ENCODE results near the gene C6orf89.

Gene C6orf89

DNA sequence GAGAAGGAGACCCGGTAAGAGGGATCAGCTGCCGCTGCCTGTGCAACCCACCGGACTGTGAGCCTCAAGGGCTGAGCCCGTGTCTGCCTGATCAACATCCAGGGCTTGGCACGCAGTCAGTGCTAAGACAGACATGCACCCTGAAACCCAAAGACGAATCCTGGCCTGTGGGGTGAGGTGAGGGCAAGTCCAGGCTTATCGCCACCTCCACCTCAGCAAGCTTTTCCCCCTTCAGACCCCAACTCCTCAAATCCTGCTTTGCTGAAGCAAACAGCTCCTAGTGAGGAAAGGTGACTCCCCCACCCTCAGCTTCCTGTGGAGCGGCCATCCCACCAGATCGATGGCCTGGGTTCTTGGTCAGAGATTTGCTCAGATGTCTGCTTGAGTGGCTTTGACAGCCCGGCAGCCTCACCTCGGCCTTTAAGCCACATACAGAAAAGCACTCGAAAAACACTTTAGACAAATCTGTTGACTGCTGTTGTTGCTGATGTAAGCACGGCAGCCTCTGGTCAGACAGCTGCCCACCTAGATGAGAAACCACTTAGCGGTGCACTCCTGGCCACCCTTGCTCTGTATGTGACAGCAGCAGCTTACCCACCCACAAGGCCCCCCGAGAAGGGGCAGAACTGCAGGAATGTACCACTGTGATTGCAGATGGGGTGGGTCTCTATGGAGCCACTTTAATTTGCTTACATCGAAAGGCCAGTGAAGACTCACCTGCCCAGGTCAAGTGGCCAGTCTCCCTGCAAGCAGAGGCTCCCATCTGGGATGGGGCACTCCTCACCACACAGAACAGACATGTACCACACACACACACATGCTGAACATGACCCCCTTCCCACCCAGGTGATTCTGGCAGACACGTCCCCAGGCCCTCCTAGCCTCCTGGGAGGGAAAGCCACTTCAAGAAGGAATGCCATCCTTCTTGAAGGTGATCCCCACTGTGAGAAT lies 85.4 kb downstream of the C6orf89 start:
- DNase-seq: no peak

DNA sequence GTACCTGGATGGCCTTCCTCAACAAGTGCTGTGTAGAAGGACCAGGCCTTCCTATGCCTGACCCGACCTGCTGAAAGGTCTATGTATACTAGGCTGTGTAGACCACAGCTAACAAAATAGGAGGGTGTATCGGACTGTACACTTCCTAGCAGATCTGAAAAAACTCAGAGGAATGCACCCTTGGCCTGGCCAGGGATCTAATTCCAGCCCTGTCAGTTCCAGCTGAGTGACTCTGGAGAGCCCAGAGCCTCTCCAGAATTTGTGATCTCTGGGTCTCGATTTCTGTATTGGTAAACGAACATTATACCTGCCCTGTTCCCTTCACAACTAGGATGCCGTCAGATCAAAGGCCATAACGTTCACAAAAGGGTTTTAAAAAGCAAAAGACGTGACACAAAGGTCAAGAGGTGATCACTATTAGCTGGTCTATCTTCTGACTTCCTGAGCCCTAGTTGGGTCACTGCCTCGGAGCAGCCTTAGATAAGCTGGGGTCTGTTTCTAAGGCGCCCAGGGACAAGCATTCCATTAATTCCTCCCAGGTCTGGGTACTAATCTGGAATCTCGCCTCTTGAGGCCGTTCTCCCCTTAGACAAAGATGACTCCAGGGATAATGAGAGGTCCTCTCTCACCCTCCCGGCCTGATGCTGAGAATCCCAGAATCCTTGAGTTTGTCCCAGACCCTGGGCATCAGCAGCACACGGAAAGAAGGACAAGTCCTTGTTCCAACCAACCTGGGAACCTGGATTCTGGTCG lies 86.3 kb downstream of the C6orf89 start:
- no peak for DNase-seq

DNA sequence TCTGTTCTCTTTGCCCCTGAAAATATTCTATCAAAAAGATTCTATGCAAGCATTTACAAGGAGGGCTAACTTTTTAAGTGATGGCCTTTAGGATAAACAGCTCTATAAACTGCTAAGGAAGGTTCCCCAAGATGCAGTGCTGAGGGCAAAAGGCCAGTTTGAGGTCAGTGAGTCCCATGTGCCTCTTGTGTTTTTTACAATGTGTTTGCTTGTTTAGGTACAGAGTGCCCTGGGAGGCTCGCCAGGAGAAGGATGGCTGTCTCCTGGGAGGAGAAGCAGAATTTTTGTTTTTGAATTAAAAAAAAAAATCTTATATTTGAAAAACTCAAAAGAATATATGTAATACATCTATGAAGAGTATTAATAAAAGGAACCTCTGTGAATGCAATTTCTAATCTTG lies 87.4 kb downstream of the C6orf89 start:
- no peak for DNase-seq

DNA sequence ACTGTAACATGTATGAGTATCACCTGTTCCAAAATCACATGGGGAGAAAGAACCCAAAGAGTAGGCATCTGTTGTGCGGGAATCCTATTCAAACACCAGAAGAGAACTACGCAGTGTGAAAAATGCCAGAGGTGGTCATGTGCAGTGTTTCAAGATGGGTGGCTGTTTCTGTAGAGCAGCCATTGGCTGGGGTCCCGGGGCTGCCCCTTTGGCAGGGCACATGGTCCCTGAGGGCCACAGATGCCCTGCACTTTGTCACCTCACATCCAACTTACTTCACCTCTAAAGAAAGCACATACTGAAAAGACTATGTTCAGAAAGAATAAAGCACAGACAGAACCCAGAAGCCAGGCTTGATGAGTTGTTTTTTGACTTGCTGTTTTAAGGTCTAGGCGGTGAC lies 87.9 kb downstream of the C6orf89 start:
- no peak for DNase-seq

DNA sequence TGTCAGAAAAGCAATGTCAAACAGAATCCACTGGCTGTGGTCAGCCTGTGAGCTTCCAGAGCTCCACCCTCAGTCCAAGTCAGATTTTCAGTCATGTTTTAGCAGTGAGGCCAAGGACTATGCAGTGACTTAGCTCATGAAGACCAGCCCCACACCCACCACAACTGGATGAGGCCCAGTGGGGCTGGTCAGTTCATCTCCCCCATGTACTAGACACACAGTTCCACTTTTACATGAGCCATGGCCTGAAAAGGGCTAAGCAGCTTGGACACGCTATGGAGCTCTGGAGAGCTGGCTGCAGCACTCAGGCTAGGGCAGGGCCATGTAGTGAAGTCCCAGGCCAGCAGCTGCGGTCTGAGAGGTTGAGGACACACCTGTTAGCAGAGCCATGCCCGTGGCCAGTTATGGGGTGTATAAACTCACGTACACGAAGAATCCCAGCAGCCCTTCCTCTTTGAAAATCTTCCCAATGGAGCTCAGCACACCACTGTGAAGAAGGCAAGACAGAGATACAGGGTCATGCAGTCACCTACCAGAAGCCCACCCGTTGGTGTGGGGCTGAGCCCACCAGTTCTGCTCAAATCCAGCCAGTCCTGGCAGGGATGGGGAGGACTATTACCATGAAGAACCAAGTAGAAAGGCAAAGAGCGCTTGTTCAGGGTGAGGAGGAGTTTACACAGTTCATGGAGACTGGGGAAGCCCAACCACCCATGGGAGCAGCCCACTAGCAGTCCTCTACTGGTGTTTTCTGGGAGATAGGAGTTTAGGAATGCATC lies 89.7 kb downstream of the C6orf89 start:
- DNase-seq: no peak

DNA sequence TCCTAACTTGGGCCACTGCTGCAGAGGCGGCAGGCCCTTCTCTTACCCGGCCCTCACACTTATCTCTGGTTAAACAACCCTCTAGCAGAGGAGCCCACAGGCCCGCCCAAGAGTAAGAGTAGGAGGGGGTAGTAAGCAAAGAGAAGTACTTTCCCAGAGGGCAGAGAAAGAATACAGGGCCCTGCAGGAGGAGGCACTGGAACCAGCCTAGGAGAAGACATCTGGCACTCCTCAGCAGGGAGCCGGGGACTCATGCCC lies 90.2 kb downstream of the C6orf89 start:
- no peak for DNase-seq

DNA sequence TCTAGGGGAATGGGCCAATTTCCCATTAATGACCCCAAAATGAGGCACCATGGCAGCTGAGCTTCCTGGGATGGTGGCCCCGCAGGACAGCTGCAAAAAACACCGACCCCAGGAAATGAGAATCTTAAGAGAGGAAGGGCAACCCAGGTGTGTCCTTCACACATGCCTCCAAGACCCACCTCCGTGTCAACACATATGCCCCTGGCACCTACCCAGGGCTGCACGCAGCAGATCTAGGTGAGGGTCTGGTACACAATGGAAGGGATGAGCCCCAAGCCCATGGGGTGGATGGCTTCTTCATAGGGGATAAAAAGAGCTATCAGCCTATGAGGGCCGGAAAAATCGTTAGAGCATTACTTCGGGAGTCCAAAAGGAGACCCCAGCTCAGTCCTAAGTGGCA lies 90.8 kb downstream of the C6orf89 start:
- no peak for DNase-seq

DNA sequence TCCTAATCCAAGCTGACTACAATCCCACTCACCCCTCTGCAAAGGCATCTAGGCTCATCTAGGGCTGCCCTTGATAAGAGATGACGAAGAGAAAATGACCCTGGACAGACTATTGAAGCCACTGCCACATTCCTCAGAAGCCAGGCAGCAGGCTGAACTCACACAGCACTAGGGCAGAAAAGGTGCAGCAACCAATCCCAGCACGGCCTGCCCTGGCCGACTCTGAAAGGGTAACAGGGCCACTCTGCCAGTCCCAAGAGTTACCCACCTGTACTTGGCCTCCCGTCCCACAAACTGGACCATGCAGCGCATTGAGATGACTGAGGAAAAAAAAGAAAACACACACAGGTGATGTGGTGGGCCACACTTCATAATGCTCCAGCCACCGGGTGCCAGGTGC lies 91.2 kb downstream of the C6orf89 start:
- DNase-seq: no peak

DNA sequence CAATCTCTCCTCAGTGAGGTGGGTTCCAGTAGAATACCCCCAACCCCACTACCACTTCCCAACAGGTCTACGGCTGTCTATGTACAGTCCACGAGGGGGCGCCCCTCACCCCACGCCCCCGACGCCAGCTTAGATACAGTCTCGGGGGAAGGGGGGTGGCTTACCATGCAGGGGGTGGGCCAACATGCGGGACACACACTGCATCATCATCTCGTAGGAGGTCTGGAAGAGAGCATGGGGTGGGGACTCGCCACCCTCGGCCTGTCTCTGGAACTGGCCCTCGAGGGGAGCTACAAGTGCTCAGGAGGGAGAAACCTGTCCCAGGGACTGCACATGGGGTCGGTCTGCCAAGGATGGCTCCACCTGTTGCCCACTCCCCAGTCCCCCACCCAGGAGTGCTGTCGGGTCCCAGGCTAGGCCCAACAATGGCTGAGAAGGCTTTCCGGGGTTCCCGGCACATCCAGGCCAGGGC lies 91.8 kb downstream of the C6orf89 start:
- DNase-seq: no peak

All from NCI-H526 treated with DMSO at 0.1 percent for 48 hours (cell line).